Breast epithelium (tissue), 3 donors: ENCODE results near the gene PLAC1.

Source experiments
- CTCF ChIP-seq, 3 donors: fragments of 450-650 bp; IDR thresholded peaks; one replicate each; pipeline ENCODE4 v1.5.1; 2016 to 2017; ENCODE audit warnings: antibody characterized with exemption in 3 of 3, mild to moderate bottlenecking in 3 of 3, moderate library complexity in 3 of 3
- POLR2A ChIP-seq: fragments of 450-650 bp; IDR thresholded peaks from one replicate; pipeline ENCODE4 v1.6.1; 2016; ENCODE audit warnings: antibody characterized with exemption, mild to moderate bottlenecking, moderate library complexity

- TF ChIP-seq CTCF (IDR thresholded peaks at IDR 0.05) = no peak
- TF ChIP-seq POLR2A = no peak
Observed at GRCh38 chrX:134679221-134679620, 20.9 kb upstream of the PLAC1 start.
